WTC11 (cell line): Measurements from ENCODE around the gene NDRG3.

Experiments
- NR1H2 ChIP-seq: sonication (generic); formaldehyde crosslinking; IDR thresholded peaks from 2 replicates; pipeline ENCODE4 v1.9.0; 2021; ENCODE audit warnings: mild to moderate bottlenecking, moderate library complexity, missing genetic modification reagents
- SP1 ChIP-seq: sonication (generic); formaldehyde crosslinking; conservative IDR thresholded peaks from 2 replicates; pipeline ENCODE4 v1.8.1; 2022; ENCODE audit warnings: missing genetic modification reagents

DNA sequence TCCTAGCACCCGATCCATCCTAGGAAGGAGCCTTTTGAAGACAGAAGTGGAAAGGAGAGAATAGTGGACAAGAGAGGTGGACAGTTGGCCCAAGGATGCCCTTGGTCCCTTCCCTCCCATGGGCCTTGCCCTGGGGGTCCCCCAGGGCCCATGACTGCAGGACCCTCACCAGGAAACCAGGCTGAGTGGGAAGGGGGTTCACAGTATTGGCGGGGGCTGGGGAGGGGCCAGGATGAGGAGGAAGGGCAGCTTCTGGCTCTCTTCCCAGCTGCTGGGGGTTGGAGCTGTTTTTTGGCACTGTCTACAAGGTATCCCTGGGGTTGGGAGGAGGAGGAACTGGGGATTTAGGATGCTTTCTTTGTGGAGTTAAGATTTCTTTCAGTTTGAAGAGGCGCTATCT lies 31.7 kb upstream of the NDRG3 start:
- no peak for TF ChIP-seq SP1 (CRISPR knock-in tag)
- no peak for TF ChIP-seq NR1H2 (CRISPR knock-in tag)
